Stimulated activated CD8-positive, alpha-beta memory T cell treated with anti-CD3 and anti-CD28 coated beads, Interleukin-15, amount 100 ng/mL, for 1 hour (primary cell): ENCODE measurements around the gene ZNF723.
"Not testable (repeated sequence)": the region's sequence is repeated elsewhere in the genome, so short reads cannot be mapped to it uniquely, and the experiment has no call there.

Experiments used
- DNase-seq: peaks from one replicate; pipeline ENCODE4 v3.0.0-alpha.2; 2020; ENCODE audit warnings: low read depth

The ZNF723 gene

DNA sequence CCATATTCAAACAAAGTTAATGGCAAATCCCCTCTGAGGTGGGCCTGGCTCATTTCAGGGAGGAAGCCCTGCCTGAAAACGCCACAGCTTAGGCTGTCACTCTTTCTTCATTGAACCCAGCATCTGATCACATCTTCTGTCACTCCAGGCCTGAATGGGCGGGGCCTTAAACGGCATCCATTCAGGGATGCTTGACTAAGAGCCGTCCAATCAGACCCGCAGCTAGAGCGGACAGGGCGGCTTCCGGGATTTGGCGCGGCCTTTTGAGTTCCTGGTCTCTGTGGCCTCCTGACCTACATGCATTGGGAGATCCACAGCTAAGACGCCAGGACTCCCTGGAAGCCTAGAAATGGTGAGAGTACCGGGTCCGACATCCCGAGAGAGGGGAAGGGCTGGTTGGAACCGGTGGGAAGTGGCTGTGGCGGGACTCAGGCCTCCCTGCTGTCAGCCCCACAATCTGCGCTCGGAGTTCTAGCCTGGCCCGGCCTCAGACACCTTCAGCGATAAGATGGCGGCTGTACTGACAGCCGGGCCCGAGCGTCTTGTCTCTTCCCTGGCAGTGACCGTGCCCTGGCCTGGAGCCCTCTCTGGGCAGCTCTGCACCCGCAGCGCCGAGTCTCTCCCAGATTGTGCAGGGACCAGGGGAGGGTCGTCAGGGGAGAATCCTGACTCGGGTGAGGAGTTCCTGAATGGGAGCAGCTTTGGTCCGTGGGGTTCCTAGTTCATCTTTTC is at the start of gene ZNF723:
Gene ZNF723, plus strand, starts transcription at position 261 of the 732 bp plus-strand sequence. Its CDS starts 89 bp downstream, at position 350.
- no peak for DNase-seq

DNA sequence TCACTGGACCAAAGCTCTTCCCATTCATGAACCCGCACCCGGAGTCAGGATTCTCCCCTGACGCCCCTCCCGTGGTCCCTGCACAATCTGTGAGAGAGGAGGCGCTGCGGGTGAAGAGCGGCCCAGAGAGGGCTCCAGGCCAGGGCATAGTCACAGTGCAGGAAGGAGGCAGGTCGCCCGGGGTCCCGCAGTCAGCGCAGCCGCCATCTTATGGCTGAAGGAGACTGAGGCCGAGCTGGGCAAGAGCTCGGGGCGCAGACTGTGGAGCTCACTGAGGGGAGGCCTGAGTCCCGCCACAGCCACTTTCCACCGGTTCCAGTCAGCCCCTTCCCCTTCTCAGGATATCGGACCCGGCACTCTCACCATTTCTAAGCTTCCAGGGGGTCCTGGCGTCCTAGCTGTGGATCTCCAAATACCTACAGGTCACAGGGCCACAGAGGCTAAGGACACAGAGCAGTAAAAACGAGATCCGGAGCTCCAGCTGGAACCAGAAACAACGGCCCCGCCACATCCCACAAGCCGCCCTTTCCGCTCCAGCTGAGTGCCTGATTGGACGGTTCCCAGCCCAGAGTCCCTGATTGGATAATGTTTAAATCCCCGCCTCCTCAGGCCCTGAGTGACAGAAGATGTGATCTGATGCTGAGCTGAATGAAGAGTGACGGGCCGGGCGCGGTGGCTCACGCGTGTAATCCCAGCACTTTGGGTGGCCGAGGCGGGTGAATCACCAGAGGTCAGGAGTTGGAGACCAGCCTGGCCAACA is 48.3 kb upstream of the ZNF723 start, which contains the start of gene ZNF99:
Gene ZNF99, minus strand, starts transcription at position 501 of the 760 bp plus-strand sequence. Its CDS starts 135 bp downstream, at position 366.
- DNase-seq = no peak

DNA sequence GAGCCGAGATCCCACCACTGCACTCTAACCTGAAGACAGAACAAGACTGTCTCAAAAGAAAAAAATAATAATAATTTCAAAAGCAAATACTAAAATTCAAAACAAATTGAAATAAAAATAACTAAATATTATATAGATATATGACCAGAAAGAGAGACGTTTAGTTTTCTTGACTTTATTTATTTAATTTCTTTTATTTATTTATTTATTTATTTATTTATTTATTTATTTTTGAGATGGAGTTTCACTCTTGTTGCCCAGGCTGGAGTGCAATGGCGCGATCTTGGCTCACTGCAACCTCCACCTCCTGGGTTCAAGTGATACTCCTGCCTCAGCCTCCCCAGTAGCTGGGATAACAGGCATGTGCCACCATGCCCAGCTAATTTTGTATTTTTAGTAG is 39.2 kb upstream of the ZNF723 start:
- not testable (repeated sequence) for DNase-seq

DNA sequence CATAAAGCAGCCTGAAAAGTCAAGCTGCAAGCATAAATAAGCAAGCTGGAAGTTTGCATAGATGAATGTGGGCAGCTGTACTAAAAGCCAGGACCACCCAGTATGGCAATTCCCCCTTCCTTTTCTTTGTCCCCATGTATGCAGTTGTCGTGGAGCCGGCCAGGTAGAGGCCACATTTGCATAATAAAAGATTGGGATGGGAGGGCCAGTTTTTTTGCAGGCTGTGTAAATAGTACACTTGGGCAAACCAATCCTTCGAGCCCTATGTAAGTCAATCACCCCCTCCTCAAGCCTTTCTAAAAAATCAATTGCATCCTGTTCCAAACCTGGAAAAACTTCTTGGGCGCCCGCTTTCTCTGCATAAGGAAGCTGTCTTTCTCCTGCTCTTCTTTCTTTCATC is 35.1 kb upstream of the ZNF723 start:
- DNase-seq = no peak

DNA sequence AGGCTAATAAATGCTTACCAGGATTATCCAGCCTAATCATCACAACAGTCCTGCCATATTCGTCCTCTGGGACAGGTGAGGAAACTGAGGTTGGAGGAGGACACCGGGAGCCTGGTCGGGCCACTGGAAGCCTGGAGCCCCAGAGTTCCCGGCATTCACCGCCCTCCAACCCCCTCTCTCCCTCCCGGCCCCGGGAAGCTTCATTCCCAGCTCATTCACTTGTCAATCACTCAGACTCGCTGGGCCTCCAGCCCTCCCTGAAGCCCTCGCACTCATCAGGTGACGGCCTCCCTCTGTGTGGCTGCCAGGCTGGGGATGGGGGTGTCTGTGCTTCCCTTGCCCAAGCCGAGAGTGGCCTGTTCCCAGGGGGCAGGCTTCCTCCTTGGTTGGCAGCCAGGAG is 25.7 kb upstream of the ZNF723 start:
- no peak for DNase-seq

DNA sequence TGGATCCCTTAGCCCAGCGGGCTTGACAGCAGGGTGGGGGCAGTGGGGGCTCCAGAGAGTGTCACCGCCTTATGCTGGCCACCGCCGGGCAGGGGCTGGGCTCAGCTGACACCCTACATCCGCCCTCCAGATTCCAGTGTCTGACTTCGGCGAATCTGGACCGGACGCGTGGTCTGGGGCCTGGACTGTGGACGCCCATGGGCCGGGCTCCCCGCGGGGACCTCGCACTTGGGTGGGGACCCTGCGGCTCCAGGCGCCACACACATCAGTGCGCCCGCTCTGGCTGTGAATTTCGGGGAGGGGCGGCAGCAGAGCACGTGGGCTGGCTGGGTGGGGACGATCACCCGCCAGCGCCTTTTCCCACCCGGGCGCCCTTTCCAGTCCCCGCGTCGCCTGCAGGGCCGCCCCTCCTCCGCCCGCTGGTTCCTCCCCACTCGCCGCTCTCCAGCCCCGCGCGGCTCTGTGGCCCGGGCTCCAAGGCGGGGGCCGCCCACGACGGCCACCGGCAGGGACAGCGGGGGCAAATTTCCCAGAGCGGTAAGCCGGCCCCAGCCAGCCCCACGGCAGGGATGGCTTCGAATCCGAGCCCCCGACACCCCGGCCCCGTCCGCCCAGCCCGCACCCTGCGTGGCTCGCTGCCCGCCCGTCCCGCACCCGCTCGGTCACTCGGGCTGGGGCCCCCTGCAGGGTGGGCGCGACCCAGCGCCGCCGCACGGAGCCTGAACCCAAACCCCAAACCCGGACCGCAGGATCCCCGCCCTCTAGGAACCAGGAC is 24.8 kb upstream of the ZNF723 start:
- DNase-seq = no peak

DNA sequence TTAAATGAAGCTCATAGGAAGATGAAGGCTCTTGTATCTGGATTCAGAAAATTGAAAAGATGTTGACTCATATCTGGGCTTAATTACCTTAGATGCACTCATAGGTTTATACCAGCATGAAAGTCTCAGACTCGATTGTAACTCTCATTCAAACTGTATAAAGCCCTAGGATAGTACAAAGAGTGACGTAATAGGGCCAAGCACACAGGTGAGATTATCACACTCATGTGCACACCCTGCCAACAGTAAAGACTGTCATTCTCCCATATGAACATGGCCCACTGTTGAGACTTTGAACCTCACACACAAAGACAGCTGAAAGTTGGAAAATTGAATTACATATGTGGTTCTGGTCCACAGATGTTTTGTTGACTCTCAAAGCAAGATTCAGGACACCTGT is 18.0 kb upstream of the ZNF723 start:
- DNase-seq = no peak

DNA sequence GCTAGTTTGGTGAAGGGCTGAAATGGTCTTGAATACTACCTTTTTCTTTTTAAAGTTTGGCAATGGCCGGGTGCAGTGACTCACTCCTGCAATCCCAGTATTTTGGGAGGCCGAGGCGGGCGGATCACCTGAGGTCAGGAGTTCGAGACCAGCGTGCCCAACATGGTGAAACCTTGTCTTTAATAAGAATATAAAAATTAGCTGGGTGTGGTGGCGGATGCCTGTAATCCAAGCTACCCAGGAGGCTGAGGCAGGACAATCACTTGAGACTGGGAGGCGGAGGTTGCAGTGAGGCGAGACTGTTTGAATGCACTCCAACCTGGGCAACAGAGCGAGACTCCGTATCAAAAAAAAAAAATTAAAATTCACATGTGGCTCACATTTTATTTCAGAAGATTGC is 880 bp upstream of the ZNF723 start:
- no peak for DNase-seq

DNA sequence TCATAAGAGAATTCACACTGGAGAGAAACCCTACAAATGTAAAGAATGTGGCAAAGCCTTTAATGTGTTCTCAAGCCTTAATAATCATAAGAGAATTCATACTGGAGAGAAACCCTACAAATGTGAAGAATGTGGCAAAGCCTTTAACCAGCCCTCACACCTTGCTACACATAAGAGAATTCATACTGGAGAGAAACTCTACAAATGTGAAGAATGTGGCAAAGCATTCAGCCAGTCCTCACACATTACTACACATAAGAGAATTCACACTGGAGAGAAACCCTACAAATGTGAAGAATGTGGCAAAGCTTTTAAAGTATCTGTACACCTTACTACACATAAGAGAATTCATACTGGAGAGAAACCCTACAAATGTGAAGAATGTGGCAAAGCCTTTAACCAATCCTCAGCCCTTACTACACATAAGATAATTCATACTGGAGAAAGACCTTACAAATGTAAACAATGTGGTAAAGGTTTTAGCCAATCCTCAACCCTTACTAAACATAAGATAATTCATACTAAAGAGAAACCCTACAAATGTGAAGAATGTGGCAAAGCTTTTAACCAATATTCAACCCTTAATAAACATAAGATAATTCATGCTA is 25.7 kb downstream of the ZNF723 start:
- not testable (repeated sequence) for DNase-seq

DNA sequence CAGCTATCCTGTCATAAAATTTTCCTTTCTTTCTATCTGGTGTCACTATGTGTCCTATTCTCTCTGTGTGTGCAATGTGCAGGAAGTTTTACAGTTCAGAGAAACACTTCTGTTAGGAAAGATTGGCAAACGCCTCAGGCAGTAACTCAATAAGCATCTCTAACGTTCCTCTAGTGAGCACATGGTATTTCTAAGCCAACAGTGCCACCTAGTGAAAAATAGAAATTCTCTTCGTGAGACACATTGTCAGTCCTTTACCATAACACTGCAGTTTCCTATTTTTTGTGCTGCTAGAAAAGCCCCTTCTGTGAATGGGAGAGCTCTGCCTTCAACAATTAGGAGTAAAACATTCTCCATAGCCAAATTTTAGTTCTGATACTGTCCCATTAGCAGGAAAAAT is 50.7 kb downstream of the ZNF723 start:
- no peak for DNase-seq

DNA sequence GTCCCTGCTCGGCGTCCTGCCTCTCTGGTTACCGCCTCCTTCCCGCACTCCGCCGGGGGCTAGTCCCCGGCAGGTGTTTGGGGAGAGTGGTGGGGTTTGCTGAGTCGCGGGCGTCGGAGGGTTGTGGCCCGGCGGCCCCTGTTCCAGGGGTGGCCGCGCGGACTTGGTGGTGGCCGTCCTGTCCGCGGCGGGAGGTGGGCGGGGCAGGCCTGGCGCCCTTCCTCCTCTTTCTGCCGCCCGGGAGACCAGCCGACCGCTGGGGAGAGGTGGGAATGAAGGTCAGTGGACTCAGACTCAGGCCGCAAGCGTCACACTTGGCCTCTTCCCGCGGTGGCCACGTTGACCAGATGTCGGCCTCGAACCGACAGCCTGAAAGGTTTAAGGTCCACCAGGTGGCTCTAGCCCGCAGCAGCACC is 61.8 kb downstream of the ZNF723 start:
- DNase-seq = no peak

DNA sequence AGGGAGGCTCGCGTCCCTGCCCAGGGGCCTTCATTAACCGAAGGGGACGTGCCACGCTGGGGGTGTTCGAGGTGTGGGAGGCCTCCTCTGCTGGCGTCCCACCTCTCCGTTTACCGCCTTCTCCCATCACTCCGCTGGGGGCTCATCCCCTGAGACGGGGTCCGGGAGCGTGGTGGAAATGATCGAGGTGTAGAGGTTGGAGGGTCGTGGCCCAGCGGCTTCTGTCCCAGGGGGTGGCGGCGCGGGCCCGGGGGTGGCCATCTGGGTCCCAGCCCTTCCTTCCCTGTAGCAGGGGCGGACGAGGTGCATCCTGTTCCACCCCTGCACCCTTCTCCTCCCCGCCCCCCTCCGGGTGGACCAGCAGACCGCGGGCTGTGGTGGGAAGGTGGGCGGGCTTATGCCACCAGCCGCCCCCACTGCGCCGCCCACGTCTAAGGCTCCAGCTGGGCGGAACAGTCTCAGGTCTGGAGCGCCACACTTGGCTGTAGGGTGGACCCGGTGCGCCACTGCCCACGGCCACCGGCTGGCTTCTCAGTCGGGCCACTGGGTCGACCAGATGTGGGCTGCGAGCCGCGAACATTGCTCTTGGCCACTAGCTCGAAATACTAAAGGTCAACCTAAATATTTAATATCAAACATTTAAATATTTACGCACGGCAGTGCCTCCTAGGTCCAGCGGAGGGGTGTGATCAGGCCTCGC is 69.5 kb downstream of the ZNF723 start:
- DNase-seq = no peak
